ENCODE measurements around the gene DUSP22. TPM values are rescaled to one million over a fixed set of nuclear protein-coding genes. Genes with fewer than 3 reads are reported as not detected.

DUSP22 gene
- total RNA-seq, 1 donor from 2014 or later, result 22.0 TPM

DNA sequence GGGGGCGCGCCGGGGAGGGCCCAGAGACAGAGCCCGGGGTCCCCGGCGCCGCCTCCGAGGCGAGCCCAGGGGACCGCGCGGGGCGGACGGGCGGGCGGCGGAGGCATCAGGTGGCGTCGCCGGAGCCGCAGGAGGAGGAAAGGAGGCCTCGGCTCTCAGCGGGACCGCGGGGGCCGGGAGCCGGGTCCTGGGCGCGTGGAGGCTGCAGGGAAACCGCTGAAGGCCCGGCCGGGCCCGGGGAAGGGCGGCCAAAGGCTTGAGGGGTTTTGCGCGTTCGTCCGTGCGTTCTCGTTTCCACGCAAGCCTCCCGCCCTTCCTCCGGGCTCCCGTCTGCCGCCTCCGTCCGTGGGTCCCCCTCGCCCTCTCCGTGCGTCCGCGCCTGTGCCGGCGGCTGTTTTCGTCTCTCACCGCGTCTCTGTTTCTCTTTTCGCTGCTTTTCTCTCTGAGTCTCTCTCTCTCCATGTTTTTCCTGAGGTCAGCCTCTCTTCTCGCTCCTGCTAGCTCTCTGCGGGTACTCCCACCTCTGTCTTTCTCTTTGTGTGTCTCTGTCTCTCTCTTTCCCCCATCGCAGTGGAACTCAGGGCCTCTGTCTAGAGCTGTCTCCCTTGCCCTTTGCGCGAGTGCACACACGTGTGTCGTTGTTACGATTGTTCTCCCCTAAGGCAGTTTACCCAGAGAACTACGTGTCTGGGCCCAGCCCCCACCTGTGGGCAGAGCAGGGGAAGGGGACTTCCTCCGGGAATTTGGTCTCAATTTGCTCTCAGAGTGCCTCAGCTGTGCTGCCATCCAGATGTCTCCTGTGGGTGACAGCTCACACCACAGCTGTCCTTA lies 101.3 kb downstream of the DUSP22 start:
- Mint-ChIP-seq H3K9me3 (no peaks in the 10 kb centered on the region), H3K4me3 (peak overlapping the region; percentile 98), H3K27me3 (ENCODE audit: insufficient read depth) (no peaks in the 10 kb centered on the region), H3K27ac (peak overlapping the region; percentile 96), H3K4me1 (ENCODE audit: low read depth) (peaks cover 53% of the 10 kb centered on the region), H3K36me3 (ENCODE audit: low read depth) (peaks cover 52% of the 10 kb centered on the region)
- intact Hi-C loops (cut with micrococcal nuclease), result loop anchor here (5.0 kb wide), 1 partner anchor 989 kb away; no protein-coding TSS in a partner anchor
- DNase-seq (ENCODE audit: low spot score), result no peak

DNA sequence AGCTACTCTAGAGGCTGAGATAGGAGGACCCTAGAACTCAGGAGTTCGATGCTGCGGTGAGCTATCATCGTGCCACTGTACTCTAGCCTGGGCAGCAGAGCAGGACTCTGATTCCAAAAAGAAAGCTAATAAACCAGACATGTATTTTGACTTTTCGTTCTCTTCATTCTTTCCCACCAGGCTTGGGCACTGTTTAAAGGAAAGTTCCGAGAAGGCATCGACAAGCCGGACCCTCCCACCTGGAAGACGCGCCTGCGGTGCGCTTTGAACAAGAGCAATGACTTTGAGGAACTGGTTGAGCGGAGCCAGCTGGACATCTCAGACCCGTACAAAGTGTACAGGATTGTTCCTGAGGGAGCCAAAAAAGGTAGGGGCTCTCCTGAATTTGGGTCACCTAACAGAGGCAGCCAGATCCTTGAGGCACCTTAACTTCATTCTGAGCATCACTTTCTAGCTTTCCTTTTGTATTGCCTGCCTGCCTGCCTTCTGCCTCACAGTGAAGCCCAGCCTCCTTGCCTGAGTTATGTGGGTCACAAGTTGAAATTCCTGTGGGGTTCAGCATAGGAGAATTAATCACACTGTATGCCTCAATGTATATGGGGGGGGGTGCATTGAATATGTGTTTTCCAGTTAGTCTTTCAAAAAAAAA lies 102.5 kb downstream of the DUSP22 start:
- H3K9me3 Mint-ChIP-seq, result no peaks in the 10 kb centered on the region
- no peak for DNase-seq (ENCODE audit: low spot score)
- peaks cover 53% of the 10 kb centered on the region for H3K4me1 Mint-ChIP-seq (ENCODE audit: low read depth)
- intact Hi-C loops (cut with micrococcal nuclease), result loop anchor here (5.0 kb wide), 1 partner anchor 988 kb away; no protein-coding TSS in a partner anchor
- H3K27ac Mint-ChIP-seq, result peak overlapping the region; percentile 91
- H3K4me3 Mint-ChIP-seq, result peak overlapping the region; percentile 96
- no peaks in the 10 kb centered on the region for H3K27me3 Mint-ChIP-seq (ENCODE audit: insufficient read depth)
- peaks cover 64% of the 10 kb centered on the region for H3K36me3 Mint-ChIP-seq (ENCODE audit: low read depth)

DNA sequence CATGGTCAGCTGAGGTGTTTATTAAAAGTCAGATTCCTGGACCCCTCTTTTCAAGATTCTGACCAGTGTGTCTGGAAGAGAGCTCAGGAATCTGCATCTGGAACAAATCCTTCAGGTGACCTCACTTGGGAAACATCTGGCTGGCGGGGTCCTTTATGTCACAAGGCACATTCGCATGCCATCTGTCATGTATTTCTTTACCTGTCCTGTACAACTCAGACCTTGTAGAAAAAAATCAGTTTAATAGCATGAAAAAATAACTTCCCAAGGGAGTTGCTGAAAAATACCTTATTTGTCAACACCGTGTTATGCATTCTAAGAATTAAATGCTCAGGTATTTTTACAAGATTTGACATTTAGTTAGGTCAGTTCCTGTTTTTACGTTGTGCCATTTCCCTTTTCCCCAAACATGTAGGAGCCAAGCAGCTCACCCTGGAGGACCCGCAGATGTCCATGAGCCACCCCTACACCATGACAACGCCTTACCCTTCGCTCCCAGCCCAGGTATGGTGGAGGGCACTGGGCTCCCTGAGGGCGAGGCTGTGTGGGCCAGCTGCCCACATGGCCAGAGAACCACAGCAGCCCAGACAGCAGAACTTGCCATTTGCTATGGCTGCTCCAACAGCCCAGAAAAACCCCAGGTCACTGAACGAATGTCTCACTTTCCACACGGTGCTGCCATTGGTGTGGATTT lies 103.3 kb downstream of the DUSP22 start:
- Mint-ChIP-seq H3K36me3 (ENCODE audit: low read depth) (peaks cover 71% of the 10 kb centered on the region), H3K4me3 (peak overlapping the region; percentile 96), H3K27ac (peak overlapping the region; percentile 91), H3K27me3 (ENCODE audit: insufficient read depth) (no peaks in the 10 kb centered on the region), H3K9me3 (no peaks in the 10 kb centered on the region), H3K4me1 (ENCODE audit: low read depth) (peaks cover 52% of the 10 kb centered on the region)
- DNase-seq (ENCODE audit: low spot score), result no peak
- intact Hi-C loops (cut with micrococcal nuclease), result no loop called here

DNA sequence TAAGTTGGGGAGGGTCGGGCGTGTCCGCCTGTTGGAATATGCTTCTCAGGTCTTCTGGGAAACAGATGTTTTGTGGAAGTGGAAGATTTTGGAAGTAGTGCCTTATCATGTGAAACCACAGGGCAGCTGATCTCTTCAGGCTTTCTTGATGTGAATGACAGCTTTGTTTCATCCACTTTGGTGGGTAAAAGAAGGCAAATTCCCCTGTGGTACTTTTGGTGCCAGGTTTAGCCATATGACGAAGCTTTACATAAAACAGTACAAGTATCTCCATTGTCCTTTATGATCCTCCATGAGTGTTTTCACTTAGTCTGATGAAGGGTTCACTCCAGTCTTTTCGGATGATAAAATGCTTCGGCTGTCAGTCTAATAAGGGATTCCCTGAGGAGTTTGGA lies 103.8 kb downstream of the DUSP22 start:
- DNase-seq (ENCODE audit: low spot score), result no peak

DNA sequence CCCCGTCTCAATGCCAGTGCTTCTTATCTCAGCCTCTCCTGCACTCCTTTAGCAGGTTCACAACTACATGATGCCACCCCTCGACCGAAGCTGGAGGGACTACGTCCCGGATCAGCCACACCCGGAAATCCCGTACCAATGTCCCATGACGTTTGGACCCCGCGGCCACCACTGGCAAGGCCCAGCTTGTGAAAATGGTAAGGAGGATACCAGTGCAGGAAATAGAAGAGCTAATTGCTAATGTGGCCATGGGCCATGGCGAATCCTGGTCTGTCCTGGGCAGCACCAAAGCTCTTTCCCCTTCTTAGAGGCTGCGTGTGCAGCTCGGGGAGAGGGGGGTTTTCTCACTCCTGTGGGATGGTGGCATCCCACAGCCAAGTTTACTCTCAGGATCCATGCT lies 104.8 kb downstream of the DUSP22 start:
- intact Hi-C loops (cut with micrococcal nuclease), result no loop called here
- no peak for DNase-seq (ENCODE audit: low spot score)
- H3K36me3 Mint-ChIP-seq (ENCODE audit: low read depth), result peaks cover 83% of the 10 kb centered on the region
- peaks cover 66% of the 10 kb centered on the region for H3K4me1 Mint-ChIP-seq (ENCODE audit: low read depth)
- H3K9me3 Mint-ChIP-seq, result no peaks in the 10 kb centered on the region
- peak overlapping the region; percentile 75 for H3K27ac Mint-ChIP-seq
- no peaks in the 10 kb centered on the region for H3K27me3 Mint-ChIP-seq (ENCODE audit: insufficient read depth)
- H3K4me3 Mint-ChIP-seq, result peak overlapping the region; percentile 79

More for the DNA sequence above, 103.8 kb downstream of the DUSP22 start:
- Mint-ChIP-seq H3K4me1 (ENCODE audit: low read depth) (peaks cover 57% of the 10 kb centered on the region), H3K9me3 (no peaks in the 10 kb centered on the region), H3K4me3 (peak overlapping the region; percentile 96), H3K27ac (peak overlapping the region; percentile 91), H3K36me3 (ENCODE audit: low read depth) (peaks cover 76% of the 10 kb centered on the region), H3K27me3 (ENCODE audit: insufficient read depth) (no peaks in the 10 kb centered on the region)
- intact Hi-C loops (cut with micrococcal nuclease), result no loop called here

DNA sequence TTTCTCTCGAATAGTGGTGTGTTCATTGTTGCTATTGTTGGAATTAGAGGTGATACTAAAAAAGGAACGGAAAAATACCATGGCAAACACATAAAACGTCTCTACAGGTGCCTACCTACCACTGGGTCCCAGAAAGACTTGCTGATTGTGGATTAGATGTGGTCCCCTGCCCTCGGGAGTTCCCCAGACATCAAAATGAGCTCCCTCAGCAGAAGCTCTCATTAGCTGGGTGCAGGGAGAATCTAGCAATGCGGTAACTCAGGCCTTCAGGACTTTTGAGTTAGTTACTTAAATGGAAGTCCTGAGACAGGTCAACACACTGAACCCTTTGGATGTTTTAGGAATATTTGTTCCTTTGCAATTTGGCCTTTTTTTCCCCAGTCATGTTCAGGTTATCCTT lies 105.3 kb downstream of the DUSP22 start:
- DNase-seq (ENCODE audit: low spot score), result no peak
- peaks cover 72% of the 10 kb centered on the region for H3K4me1 Mint-ChIP-seq (ENCODE audit: low read depth)
- no peaks in the 10 kb centered on the region for H3K9me3 Mint-ChIP-seq
- H3K4me3 Mint-ChIP-seq, result peak overlapping the region; percentile 79
- H3K27me3 Mint-ChIP-seq (ENCODE audit: insufficient read depth), result no peaks in the 10 kb centered on the region
- peak overlapping the region; percentile 75 for H3K27ac Mint-ChIP-seq
- intact Hi-C loops (cut with micrococcal nuclease), result loop anchor here (2.0 kb wide), 1 partner anchor 209 kb away; no protein-coding TSS in a partner anchor
- peaks cover 85% of the 10 kb centered on the region for H3K36me3 Mint-ChIP-seq (ENCODE audit: low read depth)

DNA sequence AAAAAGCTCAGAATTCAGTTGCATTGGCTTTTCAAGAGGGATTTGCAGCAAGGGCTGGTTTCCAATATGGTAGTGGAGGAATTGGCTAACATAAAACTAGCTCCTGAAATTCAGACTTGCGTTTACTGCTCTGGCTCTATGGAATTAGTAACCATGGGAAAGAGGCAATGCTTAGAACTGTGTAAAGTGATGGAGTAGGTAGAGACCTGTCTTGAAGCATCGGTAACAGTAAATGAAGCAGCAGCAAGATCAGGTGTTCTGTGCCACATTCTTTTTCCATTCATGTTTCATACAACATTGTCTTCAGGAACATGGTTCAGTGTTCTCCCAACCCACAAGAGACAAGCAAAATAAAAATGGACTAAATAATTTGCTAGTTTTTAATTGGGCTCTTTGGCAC lies 105.8 kb downstream of the DUSP22 start:
- intact Hi-C loops (cut with micrococcal nuclease), result loop anchor here (2.0 kb wide), 1 partner anchor 209 kb away; no protein-coding TSS in a partner anchor
- H3K27me3 Mint-ChIP-seq (ENCODE audit: insufficient read depth), result no peaks in the 10 kb centered on the region
- H3K4me3 Mint-ChIP-seq, result peak overlapping the region; percentile 79
- H3K27ac Mint-ChIP-seq, result peak overlapping the region; percentile 75
- H3K36me3 Mint-ChIP-seq (ENCODE audit: low read depth), result peaks cover 88% of the 10 kb centered on the region
- peaks cover 77% of the 10 kb centered on the region for H3K4me1 Mint-ChIP-seq (ENCODE audit: low read depth)
- H3K9me3 Mint-ChIP-seq, result no peaks in the 10 kb centered on the region
- DNase-seq (ENCODE audit: low spot score), result no peak

DNA sequence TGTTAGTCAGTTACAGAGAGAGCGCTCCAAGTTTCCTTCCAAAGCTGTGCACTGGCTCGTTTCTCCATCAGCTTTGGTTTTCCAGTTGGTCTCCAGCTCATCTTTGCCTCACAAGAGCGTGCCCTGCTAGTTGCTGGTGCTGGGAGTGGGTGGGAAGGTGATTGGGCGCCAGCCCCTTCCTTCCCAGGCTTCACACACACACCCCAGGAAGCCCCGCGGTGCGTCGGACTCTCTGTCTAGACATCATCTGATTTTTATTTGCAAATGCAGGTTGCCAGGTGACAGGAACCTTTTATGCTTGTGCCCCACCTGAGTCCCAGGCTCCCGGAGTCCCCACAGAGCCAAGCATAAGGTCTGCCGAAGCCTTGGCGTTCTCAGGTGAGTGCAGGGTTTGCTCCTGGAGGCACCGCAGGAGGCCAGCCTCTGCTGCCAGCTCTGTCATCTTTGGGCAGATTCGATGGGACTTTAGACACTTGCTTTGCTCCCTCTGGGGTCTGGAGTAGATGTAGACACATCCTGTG lies 106.3 kb downstream of the DUSP22 start:
- no peak for DNase-seq (ENCODE audit: low spot score)
- peak overlapping the region; percentile 75 for H3K27ac Mint-ChIP-seq
- peaks cover 82% of the 10 kb centered on the region for H3K4me1 Mint-ChIP-seq (ENCODE audit: low read depth)
- peaks cover 92% of the 10 kb centered on the region for H3K36me3 Mint-ChIP-seq (ENCODE audit: low read depth)
- no peaks in the 10 kb centered on the region for H3K27me3 Mint-ChIP-seq (ENCODE audit: insufficient read depth)
- H3K4me3 Mint-ChIP-seq, result peak overlapping the region; percentile 79
- no peaks in the 10 kb centered on the region for H3K9me3 Mint-ChIP-seq
- intact Hi-C loops (cut with micrococcal nuclease), result loop anchor here (1.0 to 2.0 kb wide), 3 partner anchors 7 to 210 kb away; partner anchors contain the start of gene IRF4

DNA sequence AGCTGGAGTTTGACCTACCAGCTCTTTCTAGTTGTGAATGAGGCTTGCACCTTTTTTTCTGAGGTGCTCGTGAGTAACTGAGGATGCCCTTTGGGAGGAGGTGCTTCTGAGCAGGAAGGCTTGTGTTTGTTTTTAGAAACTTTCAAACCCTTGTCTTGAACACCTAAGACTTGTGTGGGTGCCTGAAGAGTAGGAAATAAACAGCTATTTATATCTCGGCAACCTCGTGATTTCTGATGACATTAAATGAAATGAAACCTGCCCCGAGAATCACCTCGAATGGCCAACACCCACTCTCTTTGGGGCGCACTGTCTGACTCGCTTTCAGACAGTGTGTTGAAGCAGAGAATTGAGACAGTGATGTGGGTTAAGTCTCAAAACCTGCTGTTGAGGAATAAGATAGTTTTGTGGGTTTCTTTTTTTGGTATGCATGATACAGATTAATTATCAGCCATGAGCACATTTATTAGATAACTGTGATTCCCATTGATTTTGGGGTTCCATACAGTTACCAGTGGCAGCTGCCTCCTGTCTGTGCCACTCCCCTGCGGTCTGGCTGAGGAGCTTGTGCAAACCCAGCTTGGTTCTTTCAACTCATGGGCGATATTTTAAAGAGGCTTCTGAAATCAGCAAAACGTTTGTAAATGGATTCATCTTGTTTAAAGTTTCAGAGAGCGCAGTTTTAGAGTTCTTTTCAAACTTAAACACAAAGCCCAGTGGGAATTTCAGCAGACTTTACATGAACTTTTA lies 107.7 kb downstream of the DUSP22 start:
- peak overlapping the region; percentile 79 for H3K4me3 Mint-ChIP-seq
- no peaks in the 10 kb centered on the region for H3K27me3 Mint-ChIP-seq (ENCODE audit: insufficient read depth)
- peaks cover 94% of the 10 kb centered on the region for H3K36me3 Mint-ChIP-seq (ENCODE audit: low read depth)
- peaks cover 93% of the 10 kb centered on the region for H3K4me1 Mint-ChIP-seq (ENCODE audit: low read depth)
- H3K27ac Mint-ChIP-seq, result peak overlapping the region; percentile 56
- peak; percentile 40 for DNase-seq (ENCODE audit: low spot score)
- H3K9me3 Mint-ChIP-seq, result no peaks in the 10 kb centered on the region
- intact Hi-C loops (cut with micrococcal nuclease), result loop anchor here (1.0 to 5.0 kb wide), 5 partner anchors 9 to 997 kb away; partner anchors contain the start of gene IRF4

DNA sequence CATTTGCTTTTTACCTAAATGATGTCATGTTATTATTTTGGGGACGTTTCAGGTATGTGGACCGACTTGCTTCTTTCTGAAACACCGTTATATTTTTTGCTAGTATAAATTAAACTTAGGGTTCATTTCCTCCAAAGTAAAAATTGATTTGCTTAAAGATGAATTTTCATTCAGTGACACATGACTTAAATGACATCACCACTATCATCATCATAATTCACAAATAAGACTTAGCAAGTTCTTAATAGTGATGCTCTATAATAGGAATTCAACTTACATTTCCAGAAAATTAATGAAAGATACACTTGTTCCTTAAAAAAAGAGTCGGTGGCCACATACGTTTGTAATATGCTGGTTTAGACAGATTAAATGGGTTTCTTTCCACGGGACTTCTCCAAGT lies 108.5 kb downstream of the DUSP22 start:
- Mint-ChIP-seq H3K27me3 (ENCODE audit: insufficient read depth) (no peaks in the 10 kb centered on the region), H3K9me3 (no peaks in the 10 kb centered on the region), H3K27ac (peak overlapping the region; percentile 91), H3K36me3 (ENCODE audit: low read depth) (peaks cover 92% of the 10 kb centered on the region), H3K4me1 (ENCODE audit: low read depth) (peaks cover 93% of the 10 kb centered on the region), H3K4me3 (peak overlapping the region; percentile 81)
- intact Hi-C loops (cut with micrococcal nuclease), result loop anchor here (1.0 to 5.0 kb wide), 2 partner anchors 21 to 996 kb away; no protein-coding TSS in a partner anchor
- DNase-seq (ENCODE audit: low spot score), result no peak
